Measurements from ENCODE around the gene NFASC. TPM values are rescaled to one million over a fixed set of nuclear protein-coding genes. Genes with fewer than 3 reads are reported as not detected.
A peak's percentile ranks its signal among the peaks of the same experiment; 100 is the strongest.

NFASC gene
- total and polyA plus RNA-seq, 9 of the 15 experiments (the other 6 are each of a cell fraction or from before 2014, with no cell fraction given): 0.03 to 0.16 (median 0.06) TPM; not detected in 6

- peak; percentile 83 for TF ChIP-seq CBFA2T3 (IDR thresholded peaks at IDR 0.05)
- TF ChIP-seq TEAD4 (IDR thresholded peaks at IDR 0.05; ENCODE audit: low read length): peak; percentile 84
- no peak for TF ChIP-seq TEAD4 (CRISPR knock-in tag; IDR thresholded peaks at IDR 0.05; ENCODE audit: borderline replicate concordance)
- TF ChIP-seq THRA (IDR thresholded peaks at IDR 0.05): no peak
- no peak for TF ChIP-seq NKRF (IDR thresholded peaks at IDR 0.05; ENCODE audit: borderline replicate concordance)
- TF ChIP-seq TCF3 (CRISPR knock-in tag; IDR thresholded peaks at IDR 0.05): peak; percentile 83
- peak; percentile 58 for TF ChIP-seq PKNOX1 (IDR thresholded peaks at IDR 0.05)
- TF ChIP-seq ZBTB9 (CRISPR knock-in tag; IDR thresholded peaks at IDR 0.05): peak; percentile 70; the same call in 1 of the 2 replicates
- TF ChIP-seq ARHGAP35 (IDR thresholded peaks at IDR 0.05; ENCODE audit: partially characterized antibody): no peak
- no peak for TF ChIP-seq GTF2A2 (tag; IDR thresholded peaks at IDR 0.05)
- TF ChIP-seq MTA2 (IDR thresholded peaks at IDR 0.05; ENCODE audit: low read depth): peak; percentile 48
- TF ChIP-seq U2AF2 (optimal IDR thresholded peaks at IDR 0.05; ENCODE audit: low read depth, low read length): no peak
- TF ChIP-seq BRF1 (IDR thresholded peaks at IDR 0.05; ENCODE audit: borderline replicate concordance, extremely low read depth, insufficient read length): no peak
- peak; percentile 78 for TF ChIP-seq CEBPG (CRISPR knock-in tag; IDR thresholded peaks at IDR 0.05)
- peak; percentile 91 to 92 for TF ChIP-seq CEBPG (tag; conservative IDR thresholded peaks at IDR 0.05 in 1 of 2, IDR thresholded peaks at IDR 0.05 in 1 of 2)
- peak; percentile 85; the same call in 1 of the 2 replicates for TF ChIP-seq KLF1 (tag; IDR thresholded peaks at IDR 0.05)
- TF ChIP-seq BHLHE40 (IDR thresholded peaks at IDR 0.05; ENCODE audit: low read length): peak; percentile 53
- TF ChIP-seq MTA3 (IDR thresholded peaks at IDR 0.05; ENCODE audit: borderline replicate concordance): peak; percentile 28; the same call in 1 of the 2 replicates
- 0 out of 2 replicates have a peak, but pooled peaks have one; percentile 42 for TF ChIP-seq HES1 (IDR thresholded peaks at IDR 0.05; ENCODE audit: low read depth)
- peak; percentile 83 for TF ChIP-seq EHMT2 (IDR thresholded peaks at IDR 0.05)
- no peak for TF ChIP-seq HDAC6 (IDR thresholded peaks at IDR 0.05; ENCODE audit: low read depth, low read length)
- 0 out of 6 replicates have a peak, but pooled peaks of 1 of the 3 experiments have one; percentile 8 for TF ChIP-seq CTCF (IDR thresholded peaks at IDR 0.05 in 2 of 3, conservative IDR thresholded peaks at IDR 0.05 in 1 of 3; ENCODE audit: insufficient read depth in 2 of 3, low read depth in 1 of 3, low read length in 3 of 3)
Measured at GRCh38 chr1:204859861-204860267, 10.8 kb upstream of the NFASC start (continued).

Measured in K562 (cell line).